HG03439 (cell line): ENCODE data around the gene PSORS1C1.
"Not testable (repeated sequence)": the region's sequence is repeated elsewhere in the genome, so short reads cannot be mapped to it uniquely, and the experiment has no call there.

Experiments used
- ATAC-seq: cut with Tn5 transposase; IDR thresholded peaks from one replicate; pipeline ENCODE4 v1.9.1; 2021; ENCODE audit warnings: mild to moderate bottlenecking, moderate library complexity; ENCODE audit not compliant: unreplicated experiment

Gene PSORS1C1

DNA sequence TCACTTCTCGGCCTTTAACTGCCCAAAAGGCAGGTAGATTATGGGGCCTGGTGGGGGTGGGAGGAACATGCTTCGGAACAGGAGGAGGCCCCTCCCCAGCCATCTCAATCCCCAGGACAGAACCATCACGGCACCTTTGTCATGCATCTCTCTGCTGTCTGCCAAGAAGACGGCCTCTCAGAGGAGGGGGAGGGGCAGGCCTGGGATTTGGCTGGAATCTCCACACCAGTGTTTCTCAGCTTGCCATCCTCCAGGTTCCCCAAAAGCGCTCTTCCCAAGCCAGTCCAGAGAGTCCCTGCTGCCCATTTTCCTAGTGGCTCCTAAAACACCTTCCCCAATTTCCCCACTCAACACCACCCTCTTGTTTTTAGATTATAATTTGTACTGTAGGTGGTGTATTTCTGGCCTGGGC lies 58.4 kb downstream of the PSORS1C1 start:
- ATAC-seq, result no peak

DNA sequence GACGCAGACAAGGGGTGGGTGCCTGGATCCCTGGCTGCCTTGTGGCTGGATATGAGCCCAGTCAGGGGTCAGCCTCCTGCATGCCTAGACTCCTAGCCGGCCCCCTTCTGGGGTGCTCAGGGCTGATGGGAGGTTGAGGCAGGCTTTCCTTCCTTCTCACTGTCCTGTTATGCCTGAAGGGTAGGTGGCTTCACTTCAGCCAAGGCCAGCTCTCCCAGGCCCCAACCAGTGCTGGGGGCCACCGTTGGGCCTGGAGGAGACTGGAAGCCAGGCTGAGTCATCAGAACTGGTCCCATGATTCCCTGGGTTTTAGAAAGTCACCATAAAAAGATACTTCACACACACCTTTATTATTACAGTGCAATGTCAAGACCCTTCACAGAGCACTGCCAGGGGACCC lies 58.8 kb downstream of the PSORS1C1 start:
- no peak for ATAC-seq

GRCh38 chr6:31174378-31174777 lies 59.8 kb downstream of the PSORS1C1 start:
- ATAC-seq, result no peak

- no peak for ATAC-seq
Observed at GRCh38 chr6:31175971-31176370, 61.4 kb downstream of the PSORS1C1 start.

DNA sequence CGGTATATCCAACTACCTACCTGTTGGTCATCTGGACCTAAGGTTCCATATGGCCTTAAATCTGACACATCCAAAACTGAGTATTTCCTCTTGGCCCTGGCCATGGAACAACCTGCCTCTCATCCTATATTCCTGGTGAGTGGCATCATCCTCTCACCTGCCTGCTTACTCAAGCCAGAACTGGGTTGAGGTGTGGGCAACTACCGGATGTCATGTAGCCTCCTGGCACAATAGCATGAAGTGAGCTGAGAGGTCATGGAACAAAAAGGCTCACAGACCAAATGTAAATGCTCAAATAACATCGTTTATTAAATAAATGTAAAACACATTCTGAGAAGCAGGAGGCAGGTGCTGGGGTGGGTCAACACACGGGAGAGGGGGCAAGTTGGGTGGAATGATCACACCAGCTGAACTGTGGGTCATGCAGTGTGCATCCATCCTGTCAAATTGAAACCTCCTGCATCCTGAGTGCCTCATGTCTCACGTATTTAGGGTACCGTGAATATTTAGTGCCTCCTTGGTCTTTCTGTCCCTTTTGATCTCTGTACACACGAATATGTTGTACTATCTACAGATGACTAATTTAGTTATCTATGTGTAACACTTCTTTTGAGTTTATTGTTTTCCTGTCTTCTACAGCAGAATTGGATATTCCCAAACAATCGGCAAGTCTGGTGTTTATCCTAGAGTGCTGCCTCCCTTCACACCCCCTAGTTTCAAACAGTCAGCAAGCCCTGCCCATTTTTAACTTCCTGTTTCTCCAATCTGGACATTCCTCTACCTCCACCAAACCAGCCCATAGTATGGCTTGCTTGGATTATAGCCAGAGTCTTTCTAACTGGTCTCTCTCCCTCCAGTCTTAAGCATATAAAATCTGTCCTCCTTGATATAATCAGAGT lies 63.8 kb downstream of the PSORS1C1 start:
- ATAC-seq, result no peak

DNA sequence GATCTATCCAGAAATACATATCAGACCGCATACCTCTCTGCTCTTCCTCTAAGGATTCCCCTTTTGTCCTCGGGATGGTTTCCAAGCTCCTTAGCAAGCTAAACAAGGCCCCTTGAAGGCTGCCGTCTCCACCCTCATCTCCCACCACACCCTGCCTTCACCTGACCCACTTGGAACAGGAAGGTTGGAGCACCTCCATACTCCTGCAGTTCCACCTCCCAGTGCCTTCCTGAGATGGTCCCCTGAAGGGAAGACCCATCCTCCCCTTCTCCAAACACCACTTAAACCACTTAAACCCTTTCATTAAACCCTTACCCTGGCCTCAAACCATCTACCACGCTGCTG lies 64.4 kb downstream of the PSORS1C1 start:
- no peak for ATAC-seq

DNA sequence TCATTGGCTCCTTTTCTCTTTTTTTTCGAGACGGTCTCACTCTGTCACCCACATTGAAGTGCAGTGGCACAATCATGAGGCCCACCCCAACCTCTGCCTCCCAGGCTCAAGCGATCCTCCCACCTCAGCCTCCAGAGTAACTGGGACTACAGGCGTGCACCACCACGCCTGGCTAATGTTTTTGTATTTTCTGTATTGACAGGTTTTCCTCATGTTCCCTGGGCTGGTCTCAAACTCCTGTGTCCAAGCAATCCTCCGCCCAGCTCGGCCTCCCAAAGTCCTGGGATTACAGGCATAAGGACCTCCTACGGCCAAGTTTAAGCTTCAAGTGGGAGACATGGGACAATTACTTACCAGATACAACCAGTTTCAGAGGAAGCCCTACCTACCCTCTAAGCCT lies 65.3 kb downstream of the PSORS1C1 start:
- no peak for ATAC-seq

- ATAC-seq, result no peak
Observed at GRCh38 chr6:31180500-31180899, 65.9 kb downstream of the PSORS1C1 start.

DNA sequence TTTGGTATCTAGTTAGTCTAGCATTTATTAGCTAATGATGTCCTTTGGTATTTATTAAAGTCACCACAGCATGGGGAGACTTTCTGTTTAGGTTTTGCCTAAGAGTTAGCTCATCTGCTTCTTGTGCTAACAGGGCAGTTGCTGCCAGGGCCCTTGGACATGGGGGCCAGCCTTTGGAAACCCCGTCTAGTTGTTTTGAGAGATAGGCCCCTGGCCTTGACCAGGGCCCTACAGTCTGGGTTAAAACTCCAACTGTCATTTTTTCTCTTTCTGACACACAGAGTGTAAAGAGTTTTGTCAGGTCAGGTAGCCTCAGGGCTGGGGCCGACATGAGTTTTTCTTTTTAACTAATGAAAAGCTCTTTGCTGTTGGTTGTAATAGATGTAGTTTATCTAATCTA lies 68.7 kb downstream of the PSORS1C1 start:
- not testable (repeated sequence) for ATAC-seq

DNA sequence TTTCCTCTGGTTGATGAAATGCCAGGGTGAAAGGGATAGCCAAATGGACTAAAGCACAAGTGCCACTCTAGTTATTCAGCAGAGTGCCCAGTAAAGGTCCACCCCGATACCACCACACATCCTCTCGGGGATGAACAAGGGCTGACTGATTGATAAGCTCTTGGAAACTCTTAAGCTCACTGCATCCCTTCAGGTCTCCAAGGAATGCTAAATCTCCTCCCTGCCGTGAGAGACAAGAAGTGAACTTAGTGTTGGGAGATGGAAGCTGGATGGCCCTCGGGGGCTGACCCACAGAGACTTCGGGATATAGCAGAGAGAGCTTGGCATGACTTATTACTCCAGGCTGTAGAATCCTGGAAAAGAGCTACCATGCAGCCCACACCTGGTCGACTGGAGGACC lies 69.3 kb downstream of the PSORS1C1 start:
- not testable (repeated sequence) for ATAC-seq

DNA sequence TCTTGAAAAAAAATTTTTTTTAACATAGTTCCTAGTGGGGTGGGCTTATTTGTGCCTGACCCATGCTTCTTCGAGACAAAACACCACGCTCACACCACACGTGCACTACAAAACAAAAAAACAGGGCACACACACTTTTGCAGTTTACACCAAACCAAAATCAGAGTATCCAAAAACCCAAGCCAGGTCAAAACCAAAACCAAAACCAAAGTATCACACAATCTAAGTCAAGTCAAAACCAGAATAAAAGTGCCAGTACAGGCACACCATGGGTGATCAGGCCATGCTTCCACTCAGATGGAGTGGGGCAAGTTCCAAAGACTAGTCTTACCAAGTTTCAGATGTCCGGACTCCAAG lies 71.1 kb downstream of the PSORS1C1 start:
- ATAC-seq, result not testable (repeated sequence)

DNA sequence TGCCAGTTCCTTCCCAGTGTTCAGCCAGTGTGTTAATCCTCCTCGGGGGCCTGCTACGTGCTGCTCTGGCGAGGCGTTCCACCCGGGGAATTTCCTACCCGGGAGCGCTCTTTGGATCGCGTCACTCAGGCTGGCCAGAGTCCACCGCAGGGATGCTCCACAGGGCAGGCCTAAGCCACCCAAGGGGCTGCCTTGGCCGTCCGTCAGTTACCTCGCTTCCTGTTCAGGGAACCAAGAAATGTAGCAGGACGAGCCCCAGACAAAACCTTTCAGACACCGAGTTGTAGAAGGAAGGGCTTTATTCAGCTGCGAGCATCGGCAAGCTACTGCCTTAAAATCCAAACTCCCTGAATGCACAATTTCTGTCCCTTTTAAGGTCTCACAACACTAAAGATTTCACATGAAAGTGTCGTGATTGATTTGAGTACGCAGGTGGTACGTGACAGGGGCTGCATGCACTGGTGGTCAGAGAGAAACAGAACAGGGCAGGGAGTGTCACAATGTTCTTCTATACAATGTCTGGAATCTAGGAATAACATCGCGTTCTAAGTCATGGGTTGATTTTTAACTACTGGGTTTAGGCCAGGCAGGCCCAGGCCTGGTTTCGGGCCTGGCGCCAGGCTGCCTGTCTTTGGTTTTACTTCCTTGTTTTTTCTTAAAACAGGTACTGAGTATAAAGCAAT lies 71.6 kb downstream of the PSORS1C1 start:
- no peak for ATAC-seq

DNA sequence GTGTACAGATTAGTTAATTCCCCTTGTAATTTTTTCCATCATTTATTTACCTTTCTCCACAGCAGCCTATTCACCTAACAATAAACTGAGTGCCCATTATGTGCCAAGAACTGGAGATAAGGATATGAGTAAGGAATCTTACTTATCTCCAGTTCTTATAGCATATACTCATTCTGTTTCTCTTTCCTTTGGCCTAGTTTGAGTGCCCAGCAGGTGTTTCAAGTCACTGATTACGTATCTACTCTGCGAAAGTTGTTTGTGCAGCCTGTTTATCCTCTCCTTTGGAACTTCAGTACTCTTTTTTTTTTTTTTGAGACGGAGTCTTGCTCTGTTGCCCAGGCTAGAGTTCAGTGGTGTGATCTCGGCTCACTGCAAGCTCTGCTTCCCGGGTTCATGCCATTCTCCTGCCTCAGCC lies 73.2 kb downstream of the PSORS1C1 start:
- ATAC-seq, result no peak

- not testable (repeated sequence) for ATAC-seq
Observed at GRCh38 chr6:31189223-31189622, 74.6 kb downstream of the PSORS1C1 start.
